ENCODE results near the gene GBF1.
A peak's percentile ranks its signal among the peaks of the same experiment; 100 is the strongest.

GBF1 gene

DNA sequence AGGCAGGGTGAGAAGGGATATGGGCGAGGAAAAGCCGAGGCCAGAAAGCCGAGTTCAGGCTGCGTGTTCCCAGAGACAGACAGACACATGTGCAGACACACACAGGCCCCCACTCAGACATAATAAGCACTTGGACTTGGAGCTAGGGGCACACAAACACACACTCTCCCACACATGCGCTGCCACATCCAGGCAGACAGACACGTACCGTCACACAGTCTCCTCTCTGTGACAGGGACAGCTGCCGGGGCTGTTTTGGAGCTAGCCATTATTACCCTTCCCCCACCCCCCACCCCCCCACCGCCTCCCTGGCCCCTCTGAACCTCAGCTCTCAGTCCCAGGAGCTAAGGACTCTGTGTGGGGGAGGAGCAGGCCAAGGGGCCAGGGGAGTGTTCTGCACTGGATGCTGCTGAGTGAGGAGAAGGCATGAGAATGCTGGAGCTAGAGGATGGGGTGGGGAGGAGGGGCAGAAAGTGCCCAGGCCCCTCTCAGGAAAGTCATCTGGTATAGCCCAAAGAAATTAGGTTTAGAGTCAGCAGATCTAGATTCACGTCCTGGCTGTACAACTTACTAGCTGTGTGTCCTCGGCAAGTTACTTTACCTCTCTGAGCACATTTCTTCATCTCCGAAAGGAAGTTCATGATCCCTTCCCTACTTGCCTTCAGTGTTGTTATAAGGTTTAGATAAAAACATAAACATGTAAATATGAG, 10.3 kb upstream of the GBF1 start:
- no peak for DNase-seq (ENCODE audit: low spot score)

GRCh38 chr10:102235598-102235920, 9.8 kb upstream of the GBF1 start:
- DNase-seq (ENCODE audit: low spot score) = peak; percentile 90

GRCh38 chr10:102236006-102236405, 9.3 kb upstream of the GBF1 start:
- DNase-seq (ENCODE audit: low spot score) = no peak

- no peak for DNase-seq (ENCODE audit: low spot score)
Observed at GRCh38 chr10:102237711-102238252, 7.5 kb upstream of the GBF1 start.

DNA sequence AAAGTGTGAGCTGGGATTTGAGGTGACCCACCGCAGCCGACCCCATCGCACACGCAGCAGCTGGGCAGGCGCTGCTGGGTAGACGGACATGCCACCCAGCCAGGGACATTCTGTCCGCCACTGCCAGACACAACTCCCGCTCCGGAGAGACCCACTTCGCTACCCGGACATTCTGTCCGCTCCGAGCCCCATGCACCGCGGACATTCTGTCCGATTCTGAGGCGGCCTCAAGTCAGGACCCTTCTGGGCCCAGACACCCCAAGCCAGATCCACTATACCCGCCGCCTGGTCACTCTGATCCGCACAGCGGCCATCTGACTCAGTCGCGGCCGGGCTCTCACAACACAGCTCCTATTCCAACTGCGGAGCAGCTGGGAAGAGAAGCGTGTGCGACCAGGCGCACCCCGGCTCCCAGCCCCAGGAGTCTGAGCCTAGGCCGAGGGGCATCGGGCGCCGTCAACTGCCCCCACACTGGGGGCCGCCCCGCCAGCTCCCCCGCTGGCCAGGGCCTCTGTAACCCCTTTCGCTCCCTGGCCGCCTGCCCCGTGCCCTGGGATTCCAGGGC, 4.8 kb upstream of the GBF1 start:
- DNase-seq (ENCODE audit: low spot score) = no peak

- DNase-seq (ENCODE audit: low spot score) = no peak
Observed at GRCh38 chr10:102241032-102241443, 4.3 kb upstream of the GBF1 start.

GRCh38 chr10:102241444-102242117, 3.8 kb upstream of the GBF1 start, which contains the start of gene PITX3:
TSS of gene PITX3 (minus strand) at chr10:102241512. CDS start at chr10:102232080, 9,432 bp downstream.
- DNase-seq (ENCODE audit: low spot score) = peak; percentile 87

DNA sequence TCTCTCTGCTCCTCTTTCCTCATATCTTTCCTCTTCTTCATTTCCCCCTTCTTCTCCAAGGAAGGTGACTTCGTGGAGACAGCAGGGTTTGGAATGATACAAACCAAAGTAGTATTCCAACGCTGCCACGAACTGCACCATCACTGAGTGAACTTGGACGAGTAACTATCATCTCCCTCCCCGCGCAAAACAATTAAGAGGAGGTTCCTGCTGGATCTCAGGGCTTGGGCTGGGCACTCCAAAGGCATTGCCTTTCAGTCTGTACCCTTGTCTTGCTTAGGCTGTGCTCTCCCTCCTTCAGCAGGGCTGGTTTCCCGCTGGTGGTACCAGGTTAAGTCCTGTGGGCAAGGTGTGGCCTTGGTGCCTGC, 3.2 kb upstream of the GBF1 start:
- no peak for DNase-seq (ENCODE audit: low spot score)

DNA sequence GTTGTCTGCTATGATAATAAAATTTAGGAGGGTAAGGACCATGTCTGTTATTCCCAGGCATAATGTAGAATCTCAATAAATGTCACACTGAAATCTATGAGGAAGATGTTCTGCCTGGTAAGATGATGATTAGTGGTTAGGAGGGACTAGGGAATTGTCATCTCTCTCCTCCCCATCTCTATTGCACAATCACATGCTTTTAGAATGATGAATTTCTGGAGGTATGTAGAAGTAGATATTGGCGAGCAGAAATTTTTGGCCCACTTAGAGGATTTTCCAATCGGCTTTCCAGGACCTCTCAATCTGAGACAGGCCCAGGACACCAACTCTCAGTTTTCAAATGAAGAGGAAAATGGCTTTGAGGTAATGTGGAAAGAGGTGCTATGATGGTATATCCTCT, 2.0 kb upstream of the GBF1 start:
- peak; percentile 67 for DNase-seq (ENCODE audit: low spot score)

DNA sequence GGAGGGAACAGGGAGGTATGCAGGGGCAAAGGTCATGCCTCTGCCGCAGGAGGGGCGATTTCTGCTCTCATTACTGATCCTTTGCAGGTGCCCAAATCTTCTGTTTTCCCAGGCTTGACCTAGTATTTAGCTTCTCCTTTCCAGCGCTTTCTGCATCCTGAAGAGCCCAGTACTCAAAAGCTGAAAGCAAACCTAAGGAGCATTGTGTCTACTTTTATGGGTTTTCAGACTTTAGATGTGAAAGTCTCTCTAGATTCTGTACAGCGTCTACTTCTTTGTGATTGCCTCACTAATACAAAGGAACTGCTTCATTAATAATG, 560 bp downstream of the GBF1 start:
- no peak for DNase-seq (ENCODE audit: low spot score)

DNA sequence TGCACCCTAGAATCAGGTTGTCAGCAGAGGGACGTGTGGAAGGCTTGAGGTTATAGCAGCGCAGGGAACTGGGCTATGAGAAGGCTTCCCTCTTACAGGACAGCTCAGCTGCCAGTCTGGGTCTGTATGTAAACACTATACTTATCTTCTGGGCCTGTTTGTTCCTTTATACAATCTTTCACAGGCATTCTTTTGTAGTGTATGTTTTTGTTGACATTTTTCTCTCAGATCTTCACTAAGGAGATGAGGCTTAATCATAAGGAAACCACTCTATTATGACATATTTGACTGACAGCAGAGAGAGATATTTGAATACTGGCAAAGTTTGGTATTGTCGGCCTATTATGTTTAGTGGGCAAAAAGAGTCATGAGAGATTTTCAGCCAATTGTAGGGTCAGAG, 929 bp downstream of the GBF1 start:
- peak; percentile 24 for DNase-seq (ENCODE audit: low spot score)

DNA sequence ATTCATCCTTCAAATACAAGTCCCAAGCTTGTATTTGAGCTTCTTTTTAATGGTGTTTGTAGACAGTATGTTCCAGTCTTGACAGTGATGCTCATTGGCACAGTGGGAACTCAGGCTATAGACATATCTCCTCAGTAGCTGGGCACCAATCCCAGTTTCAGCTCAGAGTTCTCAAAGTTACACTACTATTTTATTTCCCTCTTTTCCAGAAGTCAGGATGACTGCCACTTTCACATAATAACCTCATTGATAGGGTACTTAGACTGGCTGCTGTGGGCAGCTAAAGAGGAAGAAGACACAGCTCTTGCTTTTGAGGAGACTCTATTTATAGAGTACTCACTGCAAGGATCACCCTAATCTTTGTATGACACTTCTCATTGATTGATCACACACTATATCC, 2.4 kb downstream of the GBF1 start:
- no peak for DNase-seq (ENCODE audit: low spot score)

- DNase-seq (ENCODE audit: low spot score) = peak; percentile 30
Observed at GRCh38 chr10:102252508-102252907, 7.2 kb downstream of the GBF1 start.

DNA sequence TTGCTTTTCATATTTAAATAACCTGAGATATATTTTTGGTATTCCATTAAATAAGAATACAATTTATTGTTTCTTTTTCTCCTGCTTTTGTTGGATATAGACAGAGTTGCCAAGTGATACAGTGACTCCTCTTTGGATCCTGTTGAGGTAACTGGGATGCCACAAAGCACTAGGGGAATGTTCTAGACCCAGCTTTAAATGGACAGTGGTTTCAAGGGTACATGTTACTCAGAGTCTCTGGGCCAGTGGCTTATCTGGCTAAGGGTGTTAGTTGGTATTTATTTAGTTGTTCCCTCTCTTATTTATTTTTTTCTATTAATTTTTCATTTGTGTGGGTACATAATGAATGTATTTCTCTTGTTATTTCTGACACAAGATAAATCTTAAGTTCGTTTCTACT, 9.1 kb downstream of the GBF1 start:
- no peak for DNase-seq (ENCODE audit: low spot score)

- no peak for DNase-seq (ENCODE audit: low spot score)
Observed at GRCh38 chr10:102255404-102255803, 10.1 kb downstream of the GBF1 start.

DNA sequence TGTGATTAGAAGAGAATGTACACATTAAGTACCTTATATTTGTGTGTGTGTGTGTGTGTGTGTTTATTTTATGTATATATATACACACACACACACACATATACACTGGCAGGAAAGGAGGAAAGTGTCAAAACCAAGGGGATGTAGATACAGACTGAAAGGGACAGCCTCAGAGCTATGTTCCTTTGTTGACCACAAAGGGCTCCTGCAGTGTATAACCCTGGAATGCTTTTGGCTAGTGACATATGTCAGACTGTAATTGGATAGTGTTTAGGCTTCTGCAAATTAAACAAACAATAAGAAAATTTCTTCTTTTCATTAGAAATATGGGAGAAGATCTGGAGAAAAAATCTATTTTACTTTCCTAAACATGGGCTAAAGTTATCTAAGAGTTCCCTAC, 15.9 kb downstream of the GBF1 start:
- DNase-seq (ENCODE audit: low spot score) = no peak

- no peak for DNase-seq (ENCODE audit: low spot score)
Observed at GRCh38 chr10:102261842-102262241, 16.5 kb downstream of the GBF1 start.

GRCh38 chr10:102262744-102263370, 17.5 kb downstream of the GBF1 start:
- DNase-seq (ENCODE audit: low spot score) = peak; percentile 64

- no peak for DNase-seq (ENCODE audit: low spot score)
Observed at GRCh38 chr10:102264371-102264770, 19.0 kb downstream of the GBF1 start.

GRCh38 chr10:102266670-102267069, 21.3 kb downstream of the GBF1 start:
- no peak for DNase-seq (ENCODE audit: low spot score)

DNA sequence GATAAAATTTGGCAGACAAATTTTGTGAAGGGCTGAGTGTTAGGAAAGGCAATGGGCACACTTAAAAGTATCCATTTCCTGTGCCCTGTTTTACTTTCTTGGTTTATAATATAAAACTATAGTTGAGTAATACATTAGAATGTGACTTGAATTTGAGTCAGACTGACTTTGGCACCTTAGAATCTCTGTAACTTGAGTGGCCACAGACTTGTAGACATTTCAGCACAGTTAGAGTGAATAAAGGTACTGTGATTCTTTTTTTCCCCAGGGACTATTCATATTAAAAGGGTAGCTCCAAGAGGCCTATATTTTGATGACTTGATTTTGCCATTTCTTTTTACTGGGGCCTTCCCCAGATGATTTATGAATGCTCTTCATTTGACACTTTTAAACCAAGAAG, 22.4 kb downstream of the GBF1 start:
- peak; percentile 65 for DNase-seq (ENCODE audit: low spot score)

DNA sequence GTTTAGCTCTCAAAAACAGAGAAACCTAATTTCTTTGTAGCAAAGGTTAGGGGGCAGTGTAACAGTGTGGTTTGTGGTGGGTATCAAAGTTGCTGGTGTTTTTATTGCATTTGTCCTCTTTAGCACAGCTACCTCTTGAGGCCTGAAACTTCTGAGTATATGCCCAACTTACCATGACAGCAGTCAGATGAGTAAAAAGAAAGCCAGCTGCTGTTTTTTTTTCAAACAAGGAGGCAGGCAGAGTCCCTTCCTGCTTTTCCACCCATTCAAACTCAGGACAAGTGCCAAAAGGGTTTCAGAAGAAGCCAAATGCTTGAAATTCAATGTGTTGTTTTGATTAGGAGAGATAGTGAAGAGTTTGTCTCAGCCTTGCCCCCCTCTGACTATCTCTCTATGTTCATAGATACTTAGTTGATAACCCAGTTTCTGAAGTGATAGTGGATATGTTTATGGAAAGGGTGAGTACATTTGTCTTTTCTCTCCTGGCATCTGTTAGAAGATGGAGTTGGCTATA, 23.1 kb downstream of the GBF1 start:
- peak; percentile 71 for DNase-seq (ENCODE audit: low spot score)

DNA sequence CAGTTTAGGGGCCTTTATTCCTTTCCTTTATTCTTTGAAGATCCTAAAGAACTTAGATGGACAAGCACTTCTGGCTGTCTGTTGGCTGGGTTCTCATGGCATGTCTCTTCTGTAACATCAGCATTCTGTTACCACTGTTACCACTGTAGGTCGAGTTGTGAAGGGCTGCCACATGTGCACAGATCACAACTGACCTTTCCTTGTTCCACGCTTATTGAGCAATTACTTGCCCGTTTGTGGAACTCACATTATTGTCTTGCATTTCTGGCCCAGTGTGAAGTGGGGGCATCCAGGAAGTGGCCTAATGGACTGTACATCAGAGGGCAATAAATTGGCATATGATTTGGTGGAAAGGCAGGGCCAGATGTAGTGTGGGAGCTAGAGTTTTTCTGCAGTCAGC, 23.7 kb downstream of the GBF1 start:
- no peak for DNase-seq (ENCODE audit: low spot score)
